Lower lobe of right lung (tissue), 2 donors: ENCODE data around the gene NRXN2. TPM values are rescaled to one million over a fixed set of nuclear protein-coding genes. Genes with fewer than 3 reads are reported as not detected.

ENCODE experiments used
- ATAC-seq, 2 donors: fragments of 200-7000 bp; cut with Tn5 transposase; one replicate each; pipeline ENCODE4 v1.9.1; 2020 to 2022; ENCODE audit warnings: mild to moderate bottlenecking in 2 of 2, moderate library complexity in 2 of 2
- DNase-seq: peaks from one replicate; pipeline ENCODE4 v3.0.0-alpha.2; 2020
- H3K27ac ChIP-seq: fragments of 200-600 bp; one replicate; pipeline ENCODE4 v1.8.0; 2022
- H3K27me3 ChIP-seq: fragments of 200-600 bp; one replicate; pipeline ENCODE4 v1.8.0; 2022; ENCODE audit warnings: low read depth
- H3K36me3 ChIP-seq: fragments of 200-600 bp; one replicate; pipeline ENCODE4 v1.8.0; 2022; ENCODE audit warnings: mild to moderate bottlenecking
- H3K4me1 ChIP-seq: fragments of 200-600 bp; one replicate; pipeline ENCODE4 v1.8.0; 2022
- H3K4me3 ChIP-seq: fragments of 200-600 bp; one replicate; pipeline ENCODE4 v1.8.0; 2022; ENCODE audit warnings: mild to moderate bottlenecking
- H3K9me3 ChIP-seq: fragments of 200-600 bp; one replicate; pipeline ENCODE4 v1.8.0; 2022
- intact Hi-C: fragments of 100-400 bp; cut with DNase I; formaldehyde crosslinking; loops from one replicate; pipeline ENCODE4 v1.11.0; 2022
- total RNA-seq: library from RNA; stranded (reverse); fragmentation: NEBNext Ultra II Directional; extraction: Animal tissue kit (Norgen Biotek cat#: 25700); gene quantifications from one replicate; pipeline ENCODE4 v1.2.1, GENCODE V29; 2021
- TF ChIP-seq, protein P1 (sequence below): fragments of 200-600 bp; IDR thresholded peaks from one replicate; pipeline ENCODE4 v1.8.0; 2022; ENCODE audit warnings: antibody characterized with exemption, mild to moderate bottlenecking
- donor health status: DM: no; HTN: yes; CAD: no; lungs with severe emphysema.

NRXN2 gene
- total RNA-seq, 1 donor from 2014 or later = 1.7 TPM

DNA sequence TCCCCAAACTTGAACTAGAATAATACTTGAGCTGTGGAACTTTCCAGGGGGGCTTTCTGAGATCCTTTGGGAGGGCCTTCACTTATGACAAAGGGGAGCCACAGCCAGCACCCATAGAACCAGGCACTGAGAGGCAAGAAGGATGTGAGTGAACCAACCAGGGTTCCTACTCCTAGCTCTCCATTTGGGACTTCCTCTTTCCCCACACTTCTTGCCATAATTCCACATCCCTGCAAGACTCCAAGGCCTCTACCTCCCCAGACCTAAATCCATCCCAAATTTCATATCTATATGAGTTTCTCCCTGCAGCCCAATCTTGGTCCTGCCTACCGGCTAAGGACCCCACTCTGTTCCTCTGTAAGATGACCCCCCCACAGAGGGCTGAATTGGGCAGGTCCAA is 31.5 kb downstream of the NRXN2 start:
- no peak for ATAC-seq
- no peak overlapping the region for H3K27ac ChIP-seq
- peaks cover 9% of the 10 kb centered on the region for H3K4me1 ChIP-seq

DNA sequence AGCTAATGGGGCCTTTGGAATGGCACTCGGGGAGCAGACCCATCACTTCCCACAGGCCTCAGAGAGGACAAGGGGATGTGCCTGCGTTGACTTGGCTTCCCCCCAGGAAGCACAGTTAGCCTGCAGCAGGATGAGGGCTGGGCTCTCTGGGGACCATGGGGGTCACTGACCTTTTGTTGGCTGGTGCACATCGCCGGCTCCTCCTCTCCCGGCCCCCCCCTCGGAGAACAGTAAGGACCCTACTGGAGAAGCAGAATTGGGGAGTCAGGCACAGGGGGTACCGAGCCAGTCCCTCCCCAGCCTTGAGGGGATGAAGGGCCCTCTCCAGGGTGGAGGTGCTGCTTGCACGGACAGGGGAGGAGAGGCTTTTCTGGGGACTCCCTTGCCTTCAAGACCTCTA is 32.8 kb downstream of the NRXN2 start:
- TF ChIP-seq, protein P1, sequence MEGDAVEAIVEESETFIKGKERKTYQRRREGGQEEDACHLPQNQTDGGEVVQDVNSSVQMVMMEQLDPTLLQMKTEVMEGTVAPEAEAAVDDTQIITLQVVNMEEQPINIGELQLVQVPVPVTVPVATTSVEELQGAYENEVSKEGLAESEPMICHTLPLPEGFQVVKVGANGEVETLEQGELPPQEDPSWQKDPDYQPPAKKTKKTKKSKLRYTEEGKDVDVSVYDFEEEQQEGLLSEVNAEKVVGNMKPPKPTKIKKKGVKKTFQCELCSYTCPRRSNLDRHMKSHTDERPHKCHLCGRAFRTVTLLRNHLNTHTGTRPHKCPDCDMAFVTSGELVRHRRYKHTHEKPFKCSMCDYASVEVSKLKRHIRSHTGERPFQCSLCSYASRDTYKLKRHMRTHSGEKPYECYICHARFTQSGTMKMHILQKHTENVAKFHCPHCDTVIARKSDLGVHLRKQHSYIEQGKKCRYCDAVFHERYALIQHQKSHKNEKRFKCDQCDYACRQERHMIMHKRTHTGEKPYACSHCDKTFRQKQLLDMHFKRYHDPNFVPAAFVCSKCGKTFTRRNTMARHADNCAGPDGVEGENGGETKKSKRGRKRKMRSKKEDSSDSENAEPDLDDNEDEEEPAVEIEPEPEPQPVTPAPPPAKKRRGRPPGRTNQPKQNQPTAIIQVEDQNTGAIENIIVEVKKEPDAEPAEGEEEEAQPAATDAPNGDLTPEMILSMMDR = no peak
- intact Hi-C loops = no loop called here
- H3K4me3 ChIP-seq = no peak overlapping the region
- no peaks in the 10 kb centered on the region for H3K9me3 ChIP-seq
- ATAC-seq = no peak
- peaks cover 9% of the 10 kb centered on the region for H3K4me1 ChIP-seq
- H3K27ac ChIP-seq = no peak overlapping the region
- H3K27me3 ChIP-seq = peaks cover 29% of the 10 kb centered on the region
- no peak for DNase-seq
- H3K36me3 ChIP-seq = no peaks in the 10 kb centered on the region

More for the DNA sequence above, 31.5 kb downstream of the NRXN2 start:
- peaks cover 35% of the 10 kb centered on the region for H3K27me3 ChIP-seq
- TF ChIP-seq, protein P1 = no peak
- H3K9me3 ChIP-seq = no peaks in the 10 kb centered on the region
- no peak for DNase-seq
- intact Hi-C loops = no loop called here
- no peak overlapping the region for H3K4me3 ChIP-seq
- no peaks in the 10 kb centered on the region for H3K36me3 ChIP-seq

DNA sequence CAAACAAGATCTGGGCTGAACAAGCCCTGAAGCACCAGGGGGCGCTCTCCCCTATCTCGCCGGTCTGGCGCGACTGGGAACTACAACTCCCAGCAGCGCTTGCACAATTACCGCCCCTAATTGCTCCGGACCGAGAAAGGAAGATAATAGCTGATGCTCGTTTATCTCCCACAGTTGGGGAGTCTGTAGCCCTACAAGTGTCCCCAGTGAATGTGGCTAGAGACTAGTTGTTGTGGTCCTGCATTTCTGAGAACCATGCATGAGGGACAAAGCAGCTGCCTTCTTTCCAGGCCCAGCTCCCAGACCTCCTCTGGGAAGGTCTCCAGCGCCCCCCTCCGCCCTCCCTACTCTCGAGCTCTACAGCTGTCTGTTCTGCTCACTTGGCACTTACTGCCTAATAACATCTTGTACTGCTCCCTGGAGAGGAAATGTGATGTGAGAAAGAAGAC is 34.4 kb downstream of the NRXN2 start:
- Histone ChIP-seq H3K27me3 (peaks cover 12% of the 10 kb centered on the region), H3K4me1 (peaks cover 9% of the 10 kb centered on the region), H3K4me3 (peak overlapping the region; percentile 49), H3K9me3 (no peaks in the 10 kb centered on the region), H3K36me3 (no peaks in the 10 kb centered on the region), H3K27ac (peak overlapping the region; percentile 53)
- ATAC-seq (peak; percentile 91 to 92), DNase-seq (peak; percentile 91)
- intact Hi-C loops = no loop called here
- TF ChIP-seq, protein P1 = peak; percentile 93

DNA sequence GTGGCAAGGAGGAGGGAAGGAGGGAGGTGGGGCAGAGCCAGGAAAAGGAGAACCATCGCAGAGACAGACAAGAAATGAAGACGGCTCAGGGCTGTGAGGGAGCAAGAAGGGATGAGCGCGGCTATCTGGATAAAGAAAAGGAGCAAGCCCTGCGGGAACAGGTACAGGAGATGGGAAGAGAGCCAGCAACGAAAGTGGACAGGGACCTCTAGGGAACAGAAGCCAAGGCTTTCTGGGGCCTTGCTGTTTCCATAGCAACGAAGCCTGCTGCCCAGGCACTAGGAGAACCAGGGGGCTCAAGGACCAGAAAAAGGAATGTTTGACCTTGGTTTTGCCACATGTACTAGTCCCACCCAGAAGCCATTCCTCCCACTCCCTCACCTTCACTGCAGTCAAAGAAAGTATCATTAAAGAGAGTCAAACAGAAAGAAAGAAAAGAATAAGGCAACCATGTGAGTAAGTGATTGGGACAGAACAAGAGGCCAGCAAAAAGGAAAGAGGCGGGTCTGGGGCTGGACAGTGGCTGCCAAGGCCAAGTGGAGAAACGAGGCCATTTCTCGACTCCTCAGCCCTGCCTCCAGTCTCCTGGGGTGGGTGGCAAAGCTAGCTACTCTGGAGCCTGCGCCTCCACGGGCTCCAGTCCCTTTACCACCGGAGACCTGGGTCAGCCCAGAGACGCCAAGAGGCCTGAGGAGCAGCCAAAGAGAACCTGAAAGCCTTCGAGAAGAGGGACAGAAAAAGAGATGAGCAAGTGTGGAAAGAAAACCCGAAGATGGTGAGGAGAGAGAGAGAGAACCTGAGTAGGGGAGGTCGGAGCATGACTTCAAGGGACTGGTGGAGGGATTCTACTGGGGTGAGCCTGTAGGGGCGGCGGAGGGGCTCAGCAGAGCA is 35.1 kb downstream of the NRXN2 start:
- Histone ChIP-seq H3K9me3 (no peaks in the 10 kb centered on the region), H3K36me3 (no peaks in the 10 kb centered on the region), H3K27me3 (peaks cover 5% of the 10 kb centered on the region), H3K27ac (peak overlapping the region; percentile 53), H3K4me1 (peaks cover 9% of the 10 kb centered on the region), H3K4me3 (peak overlapping the region; percentile 49)
- intact Hi-C loops = no loop called here
- DNase-seq = no peak
- ATAC-seq = peak in 1 of 2 donors; percentile 5
- TF ChIP-seq, protein P1 = no peak

DNA sequence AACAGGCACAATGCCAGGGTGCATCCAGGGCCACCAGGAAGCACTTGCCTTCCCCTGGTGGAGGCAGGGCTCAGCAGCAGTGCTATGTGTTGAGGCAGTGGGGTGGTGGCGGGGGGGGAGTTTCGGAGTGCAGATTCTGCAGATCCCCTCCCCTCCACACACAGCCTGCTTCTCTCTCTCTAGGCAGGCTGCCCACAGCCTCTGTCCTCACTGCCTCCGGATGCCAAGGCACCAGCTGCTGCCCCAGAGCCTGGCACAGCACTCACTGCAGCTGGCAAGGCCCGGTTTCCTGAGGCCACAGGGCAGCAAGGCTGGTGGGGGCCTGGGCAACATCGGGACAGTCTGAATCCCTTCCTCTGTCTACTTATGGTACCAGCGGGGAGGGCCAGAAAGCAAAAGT is 35.8 kb downstream of the NRXN2 start:
- ATAC-seq = no peak
- no peak overlapping the region for H3K4me3 ChIP-seq
- intact Hi-C loops = no loop called here
- H3K27me3 ChIP-seq = no peaks in the 10 kb centered on the region
- no peak for DNase-seq
- H3K27ac ChIP-seq = no peak overlapping the region
- TF ChIP-seq, protein P1 = no peak
- H3K9me3 ChIP-seq = no peaks in the 10 kb centered on the region
- no peaks in the 10 kb centered on the region for H3K36me3 ChIP-seq
- H3K4me1 ChIP-seq = peaks cover 9% of the 10 kb centered on the region
